GM23338 (cell line): ENCODE measurements around the gene DOCK2. TPM values are rescaled to one million over a fixed set of nuclear protein-coding genes. Genes with fewer than 3 reads are reported as not detected.

Experiments
- ATAC-seq: fragments of 200-7000 bp; cut with Tn5 transposase; 3 replicates; pipeline ENCODE4 v1.9.1; 2020
- DNase-seq: peaks from one replicate; pipeline ENCODE4 v3.0.0-alpha.2; 2015; ENCODE audit warnings: low spot score
- H2AFZ ChIP-seq: fragments of 200-600 bp; sonication (generic); 2 replicates; pipeline ENCODE4 v1.8.0; 2016; ENCODE audit warnings: antibody characterized with exemption, mild to moderate bottlenecking, moderate library complexity
- H3F3A ChIP-seq: fragments of 200-600 bp; sonication (generic); replicated peaks from 2 replicates; pipeline ENCODE4 v1.8.0; 2017; ENCODE audit warnings: antibody characterized with exemption, mixed run types, low read depth
- H3K27ac ChIP-seq: fragments of 200-600 bp; sonication (generic); 2 replicates; pipeline ENCODE4 v1.6.1; 2016; ENCODE audit warnings: low read depth
- H3K27me3 ChIP-seq: fragments of 200-600 bp; sonication (generic); 2 replicates; pipeline ENCODE4 v1.8.0; 2016; ENCODE audit warnings: mild to moderate bottlenecking, mixed run types, moderate library complexity; ENCODE audit not compliant: insufficient read depth
- H3K36me3 ChIP-seq: fragments of 200-600 bp; sonication (generic); 2 replicates; pipeline ENCODE4 v1.8.0; 2016; ENCODE audit warnings: mild to moderate bottlenecking; ENCODE audit not compliant: insufficient read depth
- H3K4me1 ChIP-seq: fragments of 200-600 bp; sonication (generic); 2 replicates; pipeline ENCODE4 v1.8.0; 2016; ENCODE audit warnings: mild to moderate bottlenecking, moderate library complexity; ENCODE audit not compliant: insufficient read depth
- H3K4me2 ChIP-seq: fragments of 200-600 bp; sonication (generic); 2 replicates; pipeline ENCODE4 v1.7.1; 2017; ENCODE audit warnings: mixed run types
- H3K4me3 ChIP-seq: fragments of 200-600 bp; sonication (generic); 2 replicates; pipeline ENCODE4 v1.6.1; 2016; ENCODE audit warnings: mixed run types
- H3K79me2 ChIP-seq: fragments of 200-600 bp; sonication (generic); replicated peaks from 2 replicates; pipeline ENCODE4 v1.8.0; 2017; ENCODE audit warnings: mild to moderate bottlenecking; ENCODE audit not compliant: insufficient read depth
- H3K9me2 ChIP-seq: fragments of 200-600 bp; sonication (generic); 2 replicates; pipeline ENCODE4 v1.8.0; 2017; ENCODE audit not compliant: insufficient read depth
- H4K20me1 ChIP-seq: fragments of 200-600 bp; sonication (generic); replicated peaks from 2 replicates; pipeline ENCODE4 v1.8.0; 2017; ENCODE audit warnings: mild to moderate bottlenecking; ENCODE audit not compliant: insufficient read depth
- H3K27ac Mint-ChIP-seq: 2 replicates; pipeline ENCODE4 v1.8.0; 2020; ENCODE audit warnings: inconsistent platforms, mild to moderate bottlenecking, moderate library complexity, mixed read lengths
- H3K27me3 Mint-ChIP-seq: 3 replicates; pipeline ENCODE4 v1.8.0; 2022; ENCODE audit warnings: low read depth, mild to moderate bottlenecking, moderate library complexity, mixed read lengths, inconsistent platforms; ENCODE audit not compliant: insufficient read depth, poor library complexity
- H3K36me3 Mint-ChIP-seq: 3 replicates; pipeline ENCODE4 v1.8.0; 2021; ENCODE audit warnings: low read depth, mild to moderate bottlenecking, inconsistent platforms, moderate library complexity, mixed read lengths
- H3K4me1 Mint-ChIP-seq: 3 replicates; pipeline ENCODE4 v1.8.0; 2020; ENCODE audit warnings: mild to moderate bottlenecking, inconsistent platforms, mixed read lengths
- H3K4me3 Mint-ChIP-seq: 3 replicates; pipeline ENCODE4 v1.8.0; 2021; ENCODE audit warnings: moderate library complexity, mild to moderate bottlenecking, inconsistent platforms, mixed read lengths
- H3K9me3 Mint-ChIP-seq: 3 replicates; pipeline ENCODE4 v1.8.0; 2020; ENCODE audit warnings: moderate library complexity, mild to moderate bottlenecking, inconsistent platforms, mixed read lengths
- CREB1 ChIP-seq: fragments of 250-450 bp; sonication (Bioruptor Pico); IDR thresholded peaks from 2 replicates; pipeline ENCODE4 v1.5.0; 2020; ENCODE audit warnings: low read depth, mild to moderate bottlenecking, moderate library complexity
- EZH2 ChIP-seq: fragments of 200-600 bp; sonication (generic); IDR thresholded peaks from one replicate; pipeline ENCODE4 v1.8.0; 2017; ENCODE audit warnings: antibody characterized with exemption, mild to moderate bottlenecking, low read depth; ENCODE audit not compliant: unreplicated experiment
- EZH2phosphoT487 ChIP-seq: fragments of 200-600 bp; sonication (generic); IDR thresholded peaks from one replicate; pipeline ENCODE4 v1.8.1; 2018; ENCODE audit warnings: antibody characterized with exemption; ENCODE audit not compliant: unreplicated experiment
- JUNB ChIP-seq: IDR thresholded peaks from one replicate; pipeline ENCODE4 v1.6.1; 2016; ENCODE audit warnings: antibody characterized with exemption; ENCODE audit not compliant: unreplicated experiment
- NANOG ChIP-seq: IDR thresholded peaks from 2 replicates; pipeline ENCODE4 v1.6.1; 2016; ENCODE audit warnings: antibody characterized with exemption, borderline replicate concordance
- STAT1 ChIP-seq: IDR thresholded peaks from one replicate; pipeline ENCODE4 v1.6.1; 2016; ENCODE audit warnings: antibody characterized with exemption; ENCODE audit not compliant: unreplicated experiment
- ZNF114 ChIP-seq: fragments of 250-450 bp; sonication (Bioruptor Pico); IDR thresholded peaks from 2 replicates; pipeline ENCODE4 v1.5.0; 2020; ENCODE audit warnings: mild to moderate bottlenecking, moderate library complexity
- polyA plus RNA-seq: library from polyadenylated mRNA; unstranded; fragments of >200 nt; fragmentation: Nextera tagmentation; extraction: Ambion mirVana; gene quantifications from 2 replicates; pipeline ENCODE4 v1.2.1, GENCODE V29; 2016
- total RNA-seq: library from RNA; depleted of rRNA; stranded (reverse); fragments of >200 nt; shearing (Covaris generic); gene quantifications from 2 replicates; pipeline ENCODE4 v1.2.3, GENCODE V29; 2014
- TF ChIP-seq, protein P1 (sequence below), 2 experiments: fragments of 200-600 bp in 1 of 2; sonication (generic) in 1 of 2; conservative IDR thresholded peaks; 2 replicates each; pipeline versions ENCODE4 v1.5.1 to v1.6.1; 2016 to 2017; ENCODE audit warnings: antibody characterized with exemption in 2 of 2, low read depth in 2 of 2, mild to moderate bottlenecking in 2 of 2, moderate library complexity in 1 of 2
- TF ChIP-seq, protein P2 (sequence below): IDR thresholded peaks from 2 replicates; pipeline ENCODE4 v1.6.1; 2016; ENCODE audit warnings: antibody characterized with exemption
- TF ChIP-seq, protein P3 (sequence below): IDR thresholded peaks from one replicate; pipeline ENCODE4 v1.6.1; 2018; ENCODE audit warnings: antibody characterized with exemption; ENCODE audit not compliant: unreplicated experiment
- TF ChIP-seq, protein P4 (sequence below): fragments of 250-450 bp; sonication (Bioruptor Pico); IDR thresholded peaks from 2 replicates; pipeline ENCODE4 v1.5.0; 2020; ENCODE audit warnings: mild to moderate bottlenecking, moderate library complexity

DOCK2 gene
- total and polyA plus RNA-seq, 2 experiments from 2014 or later = 3.7 to 9.4 TPM

DNA sequence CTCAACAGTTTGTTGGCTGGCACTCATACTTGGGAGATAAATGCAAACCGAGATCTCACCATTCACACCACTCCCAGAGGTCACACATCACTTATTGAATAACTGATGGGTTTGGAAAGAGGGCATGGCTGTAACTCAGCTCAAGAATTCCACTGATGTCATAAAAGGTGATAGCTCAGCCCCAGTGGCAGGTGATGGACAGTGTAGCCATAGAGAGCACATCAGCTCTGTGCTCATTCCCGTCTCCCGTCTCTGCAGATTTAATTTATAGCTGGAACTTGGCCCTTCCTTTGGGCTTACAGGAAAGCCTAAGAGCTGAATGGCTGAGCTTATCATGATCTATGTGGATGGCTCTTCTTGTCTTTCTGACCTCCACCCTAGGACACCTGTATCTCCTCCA lies 283.4 kb downstream of the DOCK2 start (continued):
- TF ChIP-seq, protein P1, sequence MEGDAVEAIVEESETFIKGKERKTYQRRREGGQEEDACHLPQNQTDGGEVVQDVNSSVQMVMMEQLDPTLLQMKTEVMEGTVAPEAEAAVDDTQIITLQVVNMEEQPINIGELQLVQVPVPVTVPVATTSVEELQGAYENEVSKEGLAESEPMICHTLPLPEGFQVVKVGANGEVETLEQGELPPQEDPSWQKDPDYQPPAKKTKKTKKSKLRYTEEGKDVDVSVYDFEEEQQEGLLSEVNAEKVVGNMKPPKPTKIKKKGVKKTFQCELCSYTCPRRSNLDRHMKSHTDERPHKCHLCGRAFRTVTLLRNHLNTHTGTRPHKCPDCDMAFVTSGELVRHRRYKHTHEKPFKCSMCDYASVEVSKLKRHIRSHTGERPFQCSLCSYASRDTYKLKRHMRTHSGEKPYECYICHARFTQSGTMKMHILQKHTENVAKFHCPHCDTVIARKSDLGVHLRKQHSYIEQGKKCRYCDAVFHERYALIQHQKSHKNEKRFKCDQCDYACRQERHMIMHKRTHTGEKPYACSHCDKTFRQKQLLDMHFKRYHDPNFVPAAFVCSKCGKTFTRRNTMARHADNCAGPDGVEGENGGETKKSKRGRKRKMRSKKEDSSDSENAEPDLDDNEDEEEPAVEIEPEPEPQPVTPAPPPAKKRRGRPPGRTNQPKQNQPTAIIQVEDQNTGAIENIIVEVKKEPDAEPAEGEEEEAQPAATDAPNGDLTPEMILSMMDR (conservative IDR thresholded peaks at IDR 0.05; ENCODE audit: low read depth in 2 of 2) = no peak
- TF ChIP-seq STAT1 = no peak

DNA sequence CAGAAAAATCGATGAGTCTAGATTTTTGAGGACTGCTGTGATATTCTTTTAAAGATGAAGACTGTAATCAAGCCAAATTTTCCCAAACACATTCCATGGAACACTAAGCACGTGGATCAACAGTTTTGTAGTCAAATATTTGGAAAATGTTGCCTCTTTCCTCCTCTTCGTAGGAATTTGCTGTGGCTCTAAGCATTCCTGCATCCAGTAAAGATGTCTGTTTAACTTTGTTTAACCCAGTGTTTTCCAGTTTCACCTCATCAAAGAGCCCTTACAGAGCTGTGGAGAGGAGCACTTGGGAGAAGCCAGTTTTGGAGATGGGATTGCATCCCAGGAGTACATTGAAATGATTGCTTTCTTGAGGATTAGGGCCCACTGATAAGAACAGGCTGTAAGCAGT lies 284.3 kb downstream of the DOCK2 start:
- Histone ChIP-seq H3F3A (no peaks in the 10 kb centered on the region), H4K20me1 (no peaks in the 10 kb centered on the region), H3K36me3 (no peaks in the 10 kb centered on the region), H3K27ac (no peak overlapping the region), H2AFZ (no peak overlapping the region), H3K27me3 (no peaks in the 10 kb centered on the region), H3K9me2 (no peaks in the 10 kb centered on the region), H3K4me2 (no peak overlapping the region), H3K4me1 (no peaks in the 10 kb centered on the region; the same call in 1 of the 2 replicates), H3K79me2 (no peaks in the 10 kb centered on the region), H3K4me3 (no peak overlapping the region)
- Mint-ChIP-seq H3K9me3 (no peaks in the 10 kb centered on the region), H3K27me3 (peaks cover 4% of the 10 kb centered on the region), H3K36me3 (no peaks in the 10 kb centered on the region), H3K4me3 (no peak overlapping the region), H3K4me1 (peaks cover 11% of the 10 kb centered on the region), H3K27ac (no peak overlapping the region; the same call in 1 of the 2 replicates)
- ATAC-seq (peak; percentile 36; the same call in 1 of the 3 replicates), DNase-seq (peak; percentile 47)
- TF ChIP-seq CREB1 (CRISPR knock-in tag) (no peak), EZH2 (no peak), JUNB (no peak), NANOG (no peak), ZNF114 (CRISPR knock-in tag) (no peak), EZH2phosphoT487 (no peak), STAT1 (no peak)
- TF ChIP-seq, protein P2, sequence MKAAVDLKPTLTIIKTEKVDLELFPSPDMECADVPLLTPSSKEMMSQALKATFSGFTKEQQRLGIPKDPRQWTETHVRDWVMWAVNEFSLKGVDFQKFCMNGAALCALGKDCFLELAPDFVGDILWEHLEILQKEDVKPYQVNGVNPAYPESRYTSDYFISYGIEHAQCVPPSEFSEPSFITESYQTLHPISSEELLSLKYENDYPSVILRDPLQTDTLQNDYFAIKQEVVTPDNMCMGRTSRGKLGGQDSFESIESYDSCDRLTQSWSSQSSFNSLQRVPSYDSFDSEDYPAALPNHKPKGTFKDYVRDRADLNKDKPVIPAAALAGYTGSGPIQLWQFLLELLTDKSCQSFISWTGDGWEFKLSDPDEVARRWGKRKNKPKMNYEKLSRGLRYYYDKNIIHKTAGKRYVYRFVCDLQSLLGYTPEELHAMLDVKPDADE = no peak
- TF ChIP-seq, protein P3, sequence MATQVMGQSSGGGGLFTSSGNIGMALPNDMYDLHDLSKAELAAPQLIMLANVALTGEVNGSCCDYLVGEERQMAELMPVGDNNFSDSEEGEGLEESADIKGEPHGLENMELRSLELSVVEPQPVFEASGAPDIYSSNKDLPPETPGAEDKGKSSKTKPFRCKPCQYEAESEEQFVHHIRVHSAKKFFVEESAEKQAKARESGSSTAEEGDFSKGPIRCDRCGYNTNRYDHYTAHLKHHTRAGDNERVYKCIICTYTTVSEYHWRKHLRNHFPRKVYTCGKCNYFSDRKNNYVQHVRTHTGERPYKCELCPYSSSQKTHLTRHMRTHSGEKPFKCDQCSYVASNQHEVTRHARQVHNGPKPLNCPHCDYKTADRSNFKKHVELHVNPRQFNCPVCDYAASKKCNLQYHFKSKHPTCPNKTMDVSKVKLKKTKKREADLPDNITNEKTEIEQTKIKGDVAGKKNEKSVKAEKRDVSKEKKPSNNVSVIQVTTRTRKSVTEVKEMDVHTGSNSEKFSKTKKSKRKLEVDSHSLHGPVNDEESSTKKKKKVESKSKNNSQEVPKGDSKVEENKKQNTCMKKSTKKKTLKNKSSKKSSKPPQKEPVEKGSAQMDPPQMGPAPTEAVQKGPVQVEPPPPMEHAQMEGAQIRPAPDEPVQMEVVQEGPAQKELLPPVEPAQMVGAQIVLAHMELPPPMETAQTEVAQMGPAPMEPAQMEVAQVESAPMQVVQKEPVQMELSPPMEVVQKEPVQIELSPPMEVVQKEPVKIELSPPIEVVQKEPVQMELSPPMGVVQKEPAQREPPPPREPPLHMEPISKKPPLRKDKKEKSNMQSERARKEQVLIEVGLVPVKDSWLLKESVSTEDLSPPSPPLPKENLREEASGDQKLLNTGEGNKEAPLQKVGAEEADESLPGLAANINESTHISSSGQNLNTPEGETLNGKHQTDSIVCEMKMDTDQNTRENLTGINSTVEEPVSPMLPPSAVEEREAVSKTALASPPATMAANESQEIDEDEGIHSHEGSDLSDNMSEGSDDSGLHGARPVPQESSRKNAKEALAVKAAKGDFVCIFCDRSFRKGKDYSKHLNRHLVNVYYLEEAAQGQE = no peak
- TF ChIP-seq, protein P4, sequence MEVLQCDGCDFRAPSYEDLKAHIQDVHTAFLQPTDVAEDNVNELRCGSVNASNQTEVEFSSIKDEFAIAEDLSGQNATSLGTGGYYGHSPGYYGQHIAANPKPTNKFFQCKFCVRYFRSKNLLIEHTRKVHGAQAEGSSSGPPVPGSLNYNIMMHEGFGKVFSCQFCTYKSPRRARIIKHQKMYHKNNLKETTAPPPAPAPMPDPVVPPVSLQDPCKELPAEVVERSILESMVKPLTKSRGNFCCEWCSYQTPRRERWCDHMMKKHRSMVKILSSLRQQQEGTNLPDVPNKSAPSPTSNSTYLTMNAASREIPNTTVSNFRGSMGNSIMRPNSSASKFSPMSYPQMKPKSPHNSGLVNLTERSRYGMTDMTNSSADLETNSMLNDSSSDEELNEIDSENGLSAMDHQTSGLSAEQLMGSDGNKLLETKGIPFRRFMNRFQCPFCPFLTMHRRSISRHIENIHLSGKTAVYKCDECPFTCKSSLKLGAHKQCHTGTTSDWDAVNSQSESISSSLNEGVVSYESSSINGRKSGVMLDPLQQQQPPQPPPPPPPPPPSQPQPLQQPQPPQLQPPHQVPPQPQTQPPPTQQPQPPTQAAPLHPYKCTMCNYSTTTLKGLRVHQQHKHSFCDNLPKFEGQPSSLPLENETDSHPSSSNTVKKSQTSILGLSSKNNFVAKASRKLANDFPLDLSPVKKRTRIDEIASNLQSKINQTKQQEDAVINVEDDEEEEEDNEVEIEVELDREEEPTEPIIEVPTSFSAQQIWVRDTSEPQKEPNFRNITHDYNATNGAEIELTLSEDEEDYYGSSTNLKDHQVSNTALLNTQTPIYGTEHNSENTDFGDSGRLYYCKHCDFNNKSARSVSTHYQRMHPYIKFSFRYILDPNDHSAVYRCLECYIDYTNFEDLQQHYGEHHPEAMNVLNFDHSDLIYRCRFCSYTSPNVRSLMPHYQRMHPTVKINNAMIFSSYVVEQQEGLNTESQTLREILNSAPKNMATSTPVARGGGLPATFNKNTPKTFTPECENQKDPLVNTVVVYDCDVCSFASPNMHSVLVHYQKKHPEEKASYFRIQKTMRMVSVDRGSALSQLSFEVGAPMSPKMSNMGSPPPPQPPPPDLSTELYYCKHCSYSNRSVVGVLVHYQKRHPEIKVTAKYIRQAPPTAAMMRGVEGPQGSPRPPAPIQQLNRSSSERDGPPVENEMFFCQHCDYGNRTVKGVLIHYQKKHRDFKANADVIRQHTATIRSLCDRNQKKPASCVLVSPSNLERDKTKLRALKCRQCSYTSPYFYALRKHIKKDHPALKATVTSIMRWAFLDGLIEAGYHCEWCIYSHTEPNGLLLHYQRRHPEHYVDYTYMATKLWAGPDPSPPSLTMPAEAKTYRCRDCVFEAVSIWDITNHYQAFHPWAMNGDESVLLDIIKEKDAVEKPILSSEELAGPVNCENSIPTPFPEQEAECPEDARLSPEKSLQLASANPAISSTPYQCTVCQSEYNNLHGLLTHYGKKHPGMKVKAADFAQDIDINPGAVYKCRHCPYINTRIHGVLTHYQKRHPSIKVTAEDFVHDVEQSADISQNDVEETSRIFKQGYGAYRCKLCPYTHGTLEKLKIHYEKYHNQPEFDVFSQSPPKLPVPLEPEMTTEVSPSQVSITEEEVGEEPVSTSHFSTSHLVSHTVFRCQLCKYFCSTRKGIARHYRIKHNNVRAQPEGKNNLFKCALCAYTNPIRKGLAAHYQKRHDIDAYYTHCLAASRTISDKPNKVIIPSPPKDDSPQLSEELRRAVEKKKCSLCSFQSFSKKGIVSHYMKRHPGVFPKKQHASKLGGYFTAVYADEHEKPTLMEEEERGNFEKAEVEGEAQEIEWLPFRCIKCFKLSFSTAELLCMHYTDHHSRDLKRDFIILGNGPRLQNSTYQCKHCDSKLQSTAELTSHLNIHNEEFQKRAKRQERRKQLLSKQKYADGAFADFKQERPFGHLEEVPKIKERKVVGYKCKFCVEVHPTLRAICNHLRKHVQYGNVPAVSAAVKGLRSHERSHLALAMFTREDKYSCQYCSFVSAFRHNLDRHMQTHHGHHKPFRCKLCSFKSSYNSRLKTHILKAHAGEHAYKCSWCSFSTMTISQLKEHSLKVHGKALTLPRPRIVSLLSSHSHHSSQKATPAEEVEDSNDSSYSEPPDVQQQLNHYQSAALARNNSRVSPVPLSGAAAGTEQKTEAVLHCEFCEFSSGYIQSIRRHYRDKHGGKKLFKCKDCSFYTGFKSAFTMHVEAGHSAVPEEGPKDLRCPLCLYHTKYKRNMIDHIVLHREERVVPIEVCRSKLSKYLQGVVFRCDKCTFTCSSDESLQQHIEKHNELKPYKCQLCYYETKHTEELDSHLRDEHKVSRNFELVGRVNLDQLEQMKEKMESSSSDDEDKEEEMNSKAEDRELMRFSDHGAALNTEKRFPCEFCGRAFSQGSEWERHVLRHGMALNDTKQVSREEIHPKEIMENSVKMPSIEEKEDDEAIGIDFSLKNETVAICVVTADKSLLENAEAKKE (CRISPR knock-in tag) = no peak
